ENCODE data around the gene OSBP2. TPM values are rescaled to one million over a fixed set of nuclear protein-coding genes. Genes with fewer than 3 reads are reported as not detected.

OSBP2 gene
- total RNA-seq, 2 donors from 2014 or later: 6.8 to 11.1 TPM

- no peak overlapping the region for H3K27ac Mint-ChIP-seq
- H3K9me3 ChIP-seq (ENCODE audit: control insufficient read depth, low read length): no peaks in the 10 kb centered on the region
- no peaks in the 10 kb centered on the region for H3K36me3 Mint-ChIP-seq (ENCODE audit: low read depth)
- H3K4me3 ChIP-seq (ENCODE audit: low read length): no peak overlapping the region
- H3K4me3 Mint-ChIP-seq: no peak overlapping the region
- no peaks in the 10 kb centered on the region for H3K4me1 ChIP-seq (ENCODE audit: control insufficient read depth, insufficient read depth, low read length)
- no peaks in the 10 kb centered on the region for H3K27me3 ChIP-seq (ENCODE audit: control insufficient read depth, insufficient read depth, low read length, poor library complexity, severe bottlenecking)
- H3K4me1 Mint-ChIP-seq: peaks cover 2% of the 10 kb centered on the region
- TF ChIP-seq, protein P1, sequence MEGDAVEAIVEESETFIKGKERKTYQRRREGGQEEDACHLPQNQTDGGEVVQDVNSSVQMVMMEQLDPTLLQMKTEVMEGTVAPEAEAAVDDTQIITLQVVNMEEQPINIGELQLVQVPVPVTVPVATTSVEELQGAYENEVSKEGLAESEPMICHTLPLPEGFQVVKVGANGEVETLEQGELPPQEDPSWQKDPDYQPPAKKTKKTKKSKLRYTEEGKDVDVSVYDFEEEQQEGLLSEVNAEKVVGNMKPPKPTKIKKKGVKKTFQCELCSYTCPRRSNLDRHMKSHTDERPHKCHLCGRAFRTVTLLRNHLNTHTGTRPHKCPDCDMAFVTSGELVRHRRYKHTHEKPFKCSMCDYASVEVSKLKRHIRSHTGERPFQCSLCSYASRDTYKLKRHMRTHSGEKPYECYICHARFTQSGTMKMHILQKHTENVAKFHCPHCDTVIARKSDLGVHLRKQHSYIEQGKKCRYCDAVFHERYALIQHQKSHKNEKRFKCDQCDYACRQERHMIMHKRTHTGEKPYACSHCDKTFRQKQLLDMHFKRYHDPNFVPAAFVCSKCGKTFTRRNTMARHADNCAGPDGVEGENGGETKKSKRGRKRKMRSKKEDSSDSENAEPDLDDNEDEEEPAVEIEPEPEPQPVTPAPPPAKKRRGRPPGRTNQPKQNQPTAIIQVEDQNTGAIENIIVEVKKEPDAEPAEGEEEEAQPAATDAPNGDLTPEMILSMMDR (conservative IDR thresholded peaks at IDR 0.05): no peak
- DNase-seq: no peak
- no peaks in the 10 kb centered on the region for H3K36me3 ChIP-seq (ENCODE audit: control insufficient read depth, insufficient read depth, low read length)
- H3K27ac ChIP-seq (ENCODE audit: low read depth, low read length): no peak overlapping the region
- WGBS, 2 experiments (ENCODE audit: insufficient coverage in 1 of 2, insufficient read length in 1 of 2): 90 to 100% methylated on average over 1 to 4 of the region's 4 CpGs
- H3K9ac ChIP-seq (ENCODE audit: extremely low read depth, low read length, poor library complexity, severe bottlenecking): no peak overlapping the region
- H3K27me3 Mint-ChIP-seq (ENCODE audit: insufficient read depth): no peaks in the 10 kb centered on the region
- no peaks in the 10 kb centered on the region for H3K9me3 Mint-ChIP-seq
These were observed 161.2 kb downstream of the OSBP2 start for GRCh38 chr22:30855677-30856518.

GRCh38 chr22:30856741-30857502 lies 162.2 kb downstream of the OSBP2 start:
- Histone ChIP-seq H3K27me3 (ENCODE audit: control insufficient read depth, insufficient read depth, low read length, poor library complexity, severe bottlenecking) (no peaks in the 10 kb centered on the region), H3K4me1 (ENCODE audit: control insufficient read depth, insufficient read depth, low read length) (no peaks in the 10 kb centered on the region), H3K36me3 (ENCODE audit: control insufficient read depth, insufficient read depth, low read length) (no peaks in the 10 kb centered on the region), H3K4me3 (ENCODE audit: low read length) (no peak overlapping the region), H3K9me3 (ENCODE audit: control insufficient read depth, low read length) (no peaks in the 10 kb centered on the region), H3K9ac (ENCODE audit: extremely low read depth, low read length, poor library complexity, severe bottlenecking) (no peak overlapping the region), H3K27ac (ENCODE audit: low read depth, low read length) (no peak overlapping the region)
- WGBS, 2 experiments (ENCODE audit: insufficient coverage in 1 of 2, insufficient read length in 1 of 2): 93% methylated on average over 14 of the region's 14 CpGs
- no peaks in the 10 kb centered on the region for H3K36me3 Mint-ChIP-seq (ENCODE audit: low read depth)
- DNase-seq: no peak
- TF ChIP-seq, protein P1 (conservative IDR thresholded peaks at IDR 0.05): no peak
- peaks cover 2% of the 10 kb centered on the region for H3K4me1 Mint-ChIP-seq
- no peaks in the 10 kb centered on the region for H3K27me3 Mint-ChIP-seq (ENCODE audit: insufficient read depth)
- no peak overlapping the region for H3K27ac Mint-ChIP-seq
- H3K9me3 Mint-ChIP-seq: no peaks in the 10 kb centered on the region
- H3K4me3 Mint-ChIP-seq: no peak overlapping the region

DNA sequence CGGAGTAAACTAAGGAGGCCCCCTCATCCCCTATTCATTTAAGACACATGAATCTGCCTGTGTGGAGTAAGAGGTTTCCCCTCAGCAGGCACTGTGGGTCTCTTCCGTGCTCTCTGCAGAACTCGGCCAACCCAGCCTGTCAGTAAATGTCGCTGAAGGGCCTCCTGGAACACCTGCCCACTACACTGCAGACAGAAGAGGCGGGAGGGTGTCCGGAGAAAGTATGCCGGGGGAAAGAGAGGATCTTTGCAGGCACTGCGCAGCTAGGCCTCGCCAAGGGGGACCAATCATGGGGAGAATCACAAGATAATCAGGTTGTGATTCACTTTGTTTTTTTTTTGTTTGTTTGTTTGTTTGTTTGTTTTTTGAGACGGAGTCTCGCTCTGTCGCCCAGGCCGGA lies 163.1 kb downstream of the OSBP2 start:
- WGBS, 2 experiments (ENCODE audit: insufficient coverage in 1 of 2, insufficient read length in 1 of 2): 96% methylated on average over 9 of the region's 13 CpGs; no CpG with 5 or more reads in 1 of the 2 experiments
- Histone ChIP-seq H3K27ac (ENCODE audit: low read depth, low read length) (no peak overlapping the region), H3K4me3 (ENCODE audit: low read length) (no peak overlapping the region), H3K36me3 (ENCODE audit: control insufficient read depth, insufficient read depth, low read length) (no peaks in the 10 kb centered on the region), H3K27me3 (ENCODE audit: control insufficient read depth, insufficient read depth, low read length, poor library complexity, severe bottlenecking) (no peaks in the 10 kb centered on the region), H3K9me3 (ENCODE audit: control insufficient read depth, low read length) (no peaks in the 10 kb centered on the region), H3K4me1 (ENCODE audit: control insufficient read depth, insufficient read depth, low read length) (no peaks in the 10 kb centered on the region), H3K9ac (ENCODE audit: extremely low read depth, low read length, poor library complexity, severe bottlenecking) (no peak overlapping the region)
- no peak overlapping the region for H3K27ac Mint-ChIP-seq
- TF ChIP-seq, protein P1 (conservative IDR thresholded peaks at IDR 0.05): no peak
- H3K36me3 Mint-ChIP-seq (ENCODE audit: low read depth): no peaks in the 10 kb centered on the region
- peaks cover 2% of the 10 kb centered on the region for H3K4me1 Mint-ChIP-seq
- DNase-seq: no peak
- no peaks in the 10 kb centered on the region for H3K9me3 Mint-ChIP-seq
- no peaks in the 10 kb centered on the region for H3K27me3 Mint-ChIP-seq (ENCODE audit: insufficient read depth)
- H3K4me3 Mint-ChIP-seq: no peak overlapping the region
